DND-41 (cell line): ENCODE data around the gene CXCL5.

Source experiments
- ATAC-seq: fragments of 200-7000 bp; cut with Tn5 transposase; 3 replicates; pipeline ENCODE4 v1.9.1; 2021; ENCODE audit warnings: low read depth; ENCODE audit not compliant: insufficient read depth
- DNase-seq: peaks from one replicate; pipeline ENCODE4 v3.0.0-alpha.2; 2020
- H2AFZ ChIP-seq: 2 replicates; pipeline ENCODE4 v1.6.0; 2012; ENCODE audit warnings: low read depth, low read length
- H3K27ac ChIP-seq: 2 replicates; pipeline ENCODE4 v1.5.1; 2012; ENCODE audit warnings: low read length, inconsistent platforms
- H3K27me3 ChIP-seq: fragments of 200-600 bp; sonication (generic); 2 replicates; pipeline ENCODE4 v1.6.0; 2012; ENCODE audit warnings: low read length, mild to moderate bottlenecking, inconsistent platforms; ENCODE audit not compliant: insufficient read depth, poor library complexity
- H3K36me3 ChIP-seq: 2 replicates; pipeline ENCODE4 v1.5.1; 2012; ENCODE audit warnings: low read length, inconsistent platforms; ENCODE audit not compliant: insufficient read depth
- H3K4me1 ChIP-seq: 2 replicates; pipeline ENCODE4 v1.5.1; 2012; ENCODE audit warnings: mild to moderate bottlenecking, low read length; ENCODE audit not compliant: insufficient read depth
- H3K4me2 ChIP-seq: 2 replicates; pipeline ENCODE4 v1.6.0; 2012; ENCODE audit warnings: mild to moderate bottlenecking, moderate library complexity, low read length, inconsistent platforms; ENCODE audit not compliant: insufficient read depth
- H3K4me3 ChIP-seq, 2 experiments: fragments of 200-600 bp in 1 of 2; shearing (Covaris generic) in 1 of 2; 2 replicates each; pipeline ENCODE4 v1.5.1; 2012 to 2016; ENCODE audit warnings: inconsistent platforms in 2 of 2, low read length in 2 of 2, mild to moderate bottlenecking in 2 of 2, low read depth in 1 of 2, moderate library complexity in 1 of 2
- H3K79me2 ChIP-seq: 2 replicates; pipeline ENCODE4 v1.6.0; 2012; ENCODE audit warnings: low read length, inconsistent platforms; ENCODE audit not compliant: insufficient read depth
- H3K9ac ChIP-seq: 2 replicates; pipeline ENCODE4 v1.6.0; 2012; ENCODE audit warnings: low read depth, mild to moderate bottlenecking, inconsistent platforms, low read length, moderate library complexity
- H3K9me3 ChIP-seq: 2 replicates; pipeline ENCODE4 v1.5.1; 2012; ENCODE audit warnings: low read length, moderate library complexity, mild to moderate bottlenecking, inconsistent platforms; ENCODE audit not compliant: insufficient read depth, severe bottlenecking
- H4K20me1 ChIP-seq: 2 replicates; pipeline ENCODE4 v1.6.0; 2012; ENCODE audit warnings: low read length; ENCODE audit not compliant: insufficient read depth
- CTCF ChIP-seq: IDR thresholded peaks from 2 replicates; pipeline ENCODE4 v1.5.1; 2012; ENCODE audit warnings: borderline replicate concordance, low read length, moderate library complexity, mild to moderate bottlenecking; ENCODE audit not compliant: poor library complexity, severe bottlenecking; ENCODE audit errors: extremely low read depth
- EZH2 ChIP-seq: IDR thresholded peaks from 3 replicates; pipeline ENCODE4 v1.6.1; 2012; ENCODE audit warnings: borderline replicate concordance, low read depth, mild to moderate bottlenecking, moderate library complexity, low read length, inconsistent platforms; ENCODE audit not compliant: severe bottlenecking

CXCL5 gene

GRCh38 chr4:73992050-73992449 lies 6.4 kb downstream of the CXCL5 start:
- Histone ChIP-seq H2AFZ (no peak overlapping the region), H3K4me2 (no peak overlapping the region), H3K27me3 (no peaks in the 10 kb centered on the region), H3K9ac (no peak overlapping the region), H3K9me3 (no peaks in the 10 kb centered on the region), H3K4me3 (no peak overlapping the region), H3K79me2 (no peaks in the 10 kb centered on the region), H3K4me1 (no peaks in the 10 kb centered on the region), H4K20me1 (no peaks in the 10 kb centered on the region), H3K36me3 (no peaks in the 10 kb centered on the region), H3K27ac (no peak overlapping the region)
- ATAC-seq (no peak), DNase-seq (no peak)
- TF ChIP-seq EZH2 (no peak), CTCF (no peak)

- no peaks in the 10 kb centered on the region for H3K9me3 ChIP-seq
- H3K27me3 ChIP-seq: no peaks in the 10 kb centered on the region
- H3K79me2 ChIP-seq: no peaks in the 10 kb centered on the region
- H3K36me3 ChIP-seq: no peaks in the 10 kb centered on the region
- no peaks in the 10 kb centered on the region for H4K20me1 ChIP-seq
- no peaks in the 10 kb centered on the region for H3K4me1 ChIP-seq
- no peak overlapping the region for H2AFZ ChIP-seq
- no peak for TF ChIP-seq CTCF
- no peak for TF ChIP-seq EZH2
- H3K4me2 ChIP-seq: no peak overlapping the region
- DNase-seq (no peak), ATAC-seq (no peak)
- H3K9ac ChIP-seq: no peak overlapping the region
- H3K4me3 ChIP-seq: no peak overlapping the region
- H3K27ac ChIP-seq: no peak overlapping the region
These were observed 6.8 kb downstream of the CXCL5 start for GRCh38 chr4:73991742-73992000.

- Histone ChIP-seq H3K9me3 (no peaks in the 10 kb centered on the region), H3K4me1 (no peaks in the 10 kb centered on the region)
- ATAC-seq: no peak
These were observed 7.3 kb downstream of the CXCL5 start for GRCh38 chr4:73990988-73991741.

More at GRCh38 chr4:73990988-73991741, 7.3 kb downstream of the CXCL5 start:
- H3K27ac ChIP-seq: no peak overlapping the region
- DNase-seq: no peak
- no peaks in the 10 kb centered on the region for H3K27me3 ChIP-seq
- no peak for TF ChIP-seq CTCF
- no peak for TF ChIP-seq EZH2
- no peak overlapping the region for H3K9ac ChIP-seq
- H3K79me2 ChIP-seq: no peaks in the 10 kb centered on the region
- no peaks in the 10 kb centered on the region for H3K36me3 ChIP-seq
- no peak overlapping the region for H2AFZ ChIP-seq
- H3K4me2 ChIP-seq: no peak overlapping the region
- no peaks in the 10 kb centered on the region for H4K20me1 ChIP-seq
- no peak overlapping the region for H3K4me3 ChIP-seq
